ENCODE data around the gene SLC26A8.

Gene SLC26A8, protein sequence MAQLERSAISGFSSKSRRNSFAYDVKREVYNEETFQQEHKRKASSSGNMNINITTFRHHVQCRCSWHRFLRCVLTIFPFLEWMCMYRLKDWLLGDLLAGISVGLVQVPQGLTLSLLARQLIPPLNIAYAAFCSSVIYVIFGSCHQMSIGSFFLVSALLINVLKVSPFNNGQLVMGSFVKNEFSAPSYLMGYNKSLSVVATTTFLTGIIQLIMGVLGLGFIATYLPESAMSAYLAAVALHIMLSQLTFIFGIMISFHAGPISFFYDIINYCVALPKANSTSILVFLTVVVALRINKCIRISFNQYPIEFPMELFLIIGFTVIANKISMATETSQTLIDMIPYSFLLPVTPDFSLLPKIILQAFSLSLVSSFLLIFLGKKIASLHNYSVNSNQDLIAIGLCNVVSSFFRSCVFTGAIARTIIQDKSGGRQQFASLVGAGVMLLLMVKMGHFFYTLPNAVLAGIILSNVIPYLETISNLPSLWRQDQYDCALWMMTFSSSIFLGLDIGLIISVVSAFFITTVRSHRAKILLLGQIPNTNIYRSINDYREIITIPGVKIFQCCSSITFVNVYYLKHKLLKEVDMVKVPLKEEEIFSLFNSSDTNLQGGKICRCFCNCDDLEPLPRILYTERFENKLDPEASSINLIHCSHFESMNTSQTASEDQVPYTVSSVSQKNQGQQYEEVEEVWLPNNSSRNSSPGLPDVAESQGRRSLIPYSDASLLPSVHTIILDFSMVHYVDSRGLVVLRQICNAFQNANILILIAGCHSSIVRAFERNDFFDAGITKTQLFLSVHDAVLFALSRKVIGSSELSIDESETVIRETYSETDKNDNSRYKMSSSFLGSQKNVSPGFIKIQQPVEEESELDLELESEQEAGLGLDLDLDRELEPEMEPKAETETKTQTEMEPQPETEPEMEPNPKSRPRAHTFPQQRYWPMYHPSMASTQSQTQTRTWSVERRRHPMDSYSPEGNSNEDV

GRCh38 chr6:36023996-36024795, at the start of gene SLC26A8:
Gene SLC26A8 (minus strand): TSS chr6:36024641. CDS start chr6:36019707, 4,934 bp downstream.
- H3K9ac ChIP-seq (ENCODE audit: low read length in 2 of 2), result no peak within 1 kb of the TSS
- no peaks in the 10 kb centered on the region for H3K4me1 ChIP-seq (ENCODE audit: control insufficient read depth, insufficient read depth, low read length)
- no peak within 1 kb of the TSS for H3K27ac ChIP-seq (ENCODE audit: low read length)
- no peak within 1 kb of the TSS for H3K4me3 ChIP-seq (ENCODE audit: low read length in 2 of 2)
- no peaks in the 10 kb centered on the region for H3K36me3 ChIP-seq (ENCODE audit: control insufficient read depth in 2 of 2, insufficient read depth in 2 of 2, low read length in 2 of 2)
- peaks cover 7 to 12% of the 10 kb centered on the region in 2 donors for H3K27me3 ChIP-seq (ENCODE audit: control insufficient read depth in 1 of 2, insufficient read depth in 2 of 2, low read length in 2 of 2)
- H3K9me3 ChIP-seq (ENCODE audit: control insufficient read depth in 2 of 2, low read length in 2 of 2), result no peaks in the 10 kb centered on the region

DNA sequence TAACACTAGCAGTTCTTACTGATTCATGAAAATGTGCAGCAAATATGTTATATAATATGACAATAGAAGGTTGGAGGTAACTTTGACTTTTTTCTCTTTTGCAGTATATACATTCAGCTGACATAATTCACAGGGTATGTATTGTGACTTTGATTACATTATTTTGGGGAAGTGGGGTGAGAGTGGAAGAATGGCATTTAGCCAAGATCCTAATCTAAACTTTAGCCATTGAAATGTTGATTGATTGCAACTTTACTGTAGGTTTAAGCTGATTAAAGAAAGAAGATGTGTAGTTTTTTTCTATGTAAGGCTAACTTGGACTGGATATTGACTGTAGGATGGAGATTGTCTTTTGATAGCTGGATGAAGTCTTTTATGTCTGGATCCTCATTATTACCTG, 49.1 kb upstream of the SLC26A8 start:
- no peak overlapping the region for H3K9ac ChIP-seq (ENCODE audit: low read length in 2 of 2)
- H3K4me1 ChIP-seq (ENCODE audit: control insufficient read depth, insufficient read depth, low read length), result peaks cover 5% of the 10 kb centered on the region
- H3K27ac ChIP-seq (ENCODE audit: low read length), result no peak overlapping the region
- H3K9me3 ChIP-seq (ENCODE audit: control insufficient read depth in 2 of 2, low read length in 2 of 2), result no peaks in the 10 kb centered on the region
- no peaks in the 10 kb centered on the region for H3K36me3 ChIP-seq (ENCODE audit: control insufficient read depth in 2 of 2, insufficient read depth in 2 of 2, low read length in 2 of 2)
- H3K4me3 ChIP-seq (ENCODE audit: low read length in 2 of 2), result no peak overlapping the region
- H3K27me3 ChIP-seq (ENCODE audit: control insufficient read depth in 1 of 2, insufficient read depth in 2 of 2, low read length in 2 of 2), result no peaks in the 10 kb centered on the region

DNA sequence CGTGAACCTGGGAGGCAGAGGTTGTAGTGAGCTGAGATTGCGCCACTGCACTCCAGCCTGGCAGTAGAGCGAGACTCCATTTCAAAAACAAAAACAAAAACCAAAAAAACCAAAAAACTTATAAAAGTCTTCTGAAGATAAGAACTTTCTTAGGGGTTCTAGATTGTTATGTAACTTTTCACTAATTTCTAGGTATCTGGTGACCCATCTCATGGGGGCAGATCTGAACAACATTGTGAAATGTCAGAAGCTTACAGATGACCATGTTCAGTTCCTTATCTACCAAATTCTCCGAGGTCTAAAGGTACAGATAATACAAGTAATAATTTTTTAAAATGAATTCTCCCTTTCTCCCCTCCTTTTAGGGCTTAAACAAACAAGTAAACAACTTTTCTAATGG, 48.2 kb upstream of the SLC26A8 start:
- H3K9ac ChIP-seq (ENCODE audit: low read length in 2 of 2), result no peak overlapping the region
- no peak overlapping the region for H3K27ac ChIP-seq (ENCODE audit: low read length)
- no peaks in the 10 kb centered on the region for H3K9me3 ChIP-seq (ENCODE audit: control insufficient read depth in 2 of 2, low read length in 2 of 2)
- H3K36me3 ChIP-seq (ENCODE audit: control insufficient read depth in 2 of 2, insufficient read depth in 2 of 2, low read length in 2 of 2), result no peaks in the 10 kb centered on the region
- H3K4me3 ChIP-seq (ENCODE audit: low read length in 2 of 2), result no peak overlapping the region
- H3K27me3 ChIP-seq (ENCODE audit: control insufficient read depth in 1 of 2, insufficient read depth in 2 of 2, low read length in 2 of 2), result no peaks in the 10 kb centered on the region
- H3K4me1 ChIP-seq (ENCODE audit: control insufficient read depth, insufficient read depth, low read length), result peaks cover 2% of the 10 kb centered on the region

DNA sequence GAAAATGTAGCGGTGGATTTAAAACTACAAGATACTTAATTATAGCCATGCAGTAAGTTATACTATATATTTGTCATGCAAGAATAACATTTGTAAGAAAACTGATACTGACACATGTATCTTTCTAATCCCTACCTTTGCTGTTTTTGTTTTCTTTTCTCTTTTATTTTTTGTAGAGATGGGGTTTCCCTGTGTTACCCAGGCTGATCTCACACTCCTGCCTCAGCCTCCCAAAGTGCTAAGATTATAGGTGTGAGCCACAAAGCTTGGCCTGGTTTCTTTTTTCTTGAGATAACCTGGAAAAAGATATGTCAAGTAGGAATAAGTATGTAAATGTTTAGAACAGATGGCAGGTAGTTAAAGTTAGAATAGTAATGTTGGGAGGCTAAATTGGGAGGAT, 47.3 kb upstream of the SLC26A8 start:
- Histone ChIP-seq H3K9me3 (ENCODE audit: control insufficient read depth in 2 of 2, low read length in 2 of 2) (no peaks in the 10 kb centered on the region), H3K4me3 (ENCODE audit: low read length in 2 of 2) (no peak overlapping the region), H3K27me3 (ENCODE audit: control insufficient read depth in 1 of 2, insufficient read depth in 2 of 2, low read length in 2 of 2) (no peaks in the 10 kb centered on the region), H3K4me1 (ENCODE audit: control insufficient read depth, insufficient read depth, low read length) (peaks cover 8% of the 10 kb centered on the region), H3K9ac (ENCODE audit: low read length in 2 of 2) (no peak overlapping the region), H3K36me3 (ENCODE audit: control insufficient read depth in 2 of 2, insufficient read depth in 2 of 2, low read length in 2 of 2) (no peaks in the 10 kb centered on the region), H3K27ac (ENCODE audit: low read length) (no peak overlapping the region)

DNA sequence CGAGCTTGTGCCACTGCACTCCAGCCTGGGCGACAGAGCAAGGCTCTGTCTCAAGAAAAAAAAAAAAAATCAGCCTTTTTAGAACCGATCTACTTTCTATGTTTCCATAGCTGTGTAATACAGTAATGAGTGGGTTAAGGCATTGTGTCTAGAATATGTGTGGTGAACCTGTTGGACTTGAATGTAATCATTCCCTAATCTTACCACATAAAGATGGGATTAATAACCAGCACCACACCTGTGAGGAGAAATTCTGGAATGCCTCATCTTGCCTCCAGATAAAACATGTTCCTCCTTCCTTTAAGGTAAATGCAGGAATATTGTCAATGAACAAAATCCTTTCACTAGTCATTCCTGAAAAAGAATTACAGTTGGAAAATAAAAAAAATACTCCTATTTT, 46.8 kb upstream of the SLC26A8 start:
- Histone ChIP-seq H3K9ac (ENCODE audit: low read length in 2 of 2) (no peak overlapping the region), H3K36me3 (ENCODE audit: control insufficient read depth in 2 of 2, insufficient read depth in 2 of 2, low read length in 2 of 2) (no peaks in the 10 kb centered on the region), H3K4me1 (ENCODE audit: control insufficient read depth, insufficient read depth, low read length) (peaks cover 7% of the 10 kb centered on the region), H3K27me3 (ENCODE audit: control insufficient read depth in 1 of 2, insufficient read depth in 2 of 2, low read length in 2 of 2) (no peaks in the 10 kb centered on the region), H3K9me3 (ENCODE audit: control insufficient read depth in 2 of 2, low read length in 2 of 2) (no peaks in the 10 kb centered on the region), H3K4me3 (ENCODE audit: low read length in 2 of 2) (no peak overlapping the region), H3K27ac (ENCODE audit: low read length) (no peak overlapping the region)

- Histone ChIP-seq H3K9me3 (ENCODE audit: control insufficient read depth in 2 of 2, low read length in 2 of 2) (no peaks in the 10 kb centered on the region), H3K27me3 (ENCODE audit: control insufficient read depth in 1 of 2, insufficient read depth in 2 of 2, low read length in 2 of 2) (no peaks in the 10 kb centered on the region), H3K9ac (ENCODE audit: low read length in 2 of 2) (no peak overlapping the region), H3K27ac (ENCODE audit: low read length) (no peak overlapping the region), H3K36me3 (ENCODE audit: control insufficient read depth in 2 of 2, insufficient read depth in 2 of 2, low read length in 2 of 2) (no peaks in the 10 kb centered on the region), H3K4me3 (ENCODE audit: low read length in 2 of 2) (no peak overlapping the region), H3K4me1 (ENCODE audit: control insufficient read depth, insufficient read depth, low read length) (peaks cover 9% of the 10 kb centered on the region)
Measured at GRCh38 chr6:36070252-36070651, 45.8 kb upstream of the SLC26A8 start.

DNA sequence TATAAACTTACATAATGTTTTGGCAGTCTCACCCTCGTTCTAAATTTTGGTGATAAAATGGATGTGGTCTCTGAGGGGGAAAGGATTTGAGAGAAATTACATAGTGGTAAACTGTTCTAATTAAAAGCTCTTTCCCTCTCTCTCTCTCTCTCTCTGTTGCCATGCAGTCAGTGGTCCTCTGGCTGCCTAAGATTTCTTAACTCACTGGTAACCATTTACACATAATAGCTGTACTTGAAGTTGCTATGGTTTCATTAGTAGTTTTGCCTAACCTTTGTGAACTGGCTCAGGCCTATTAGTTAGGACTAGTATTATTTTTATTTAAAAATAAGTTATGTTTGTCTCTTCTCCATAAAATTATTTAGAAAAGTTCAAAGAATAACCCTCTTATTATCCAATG, 45.1 kb upstream of the SLC26A8 start:
- Histone ChIP-seq H3K27me3 (ENCODE audit: control insufficient read depth in 1 of 2, insufficient read depth in 2 of 2, low read length in 2 of 2) (no peaks in the 10 kb centered on the region), H3K4me3 (ENCODE audit: low read length in 2 of 2) (no peak overlapping the region), H3K27ac (ENCODE audit: low read length) (no peak overlapping the region), H3K36me3 (ENCODE audit: control insufficient read depth in 2 of 2, insufficient read depth in 2 of 2, low read length in 2 of 2) (no peaks in the 10 kb centered on the region), H3K9ac (ENCODE audit: low read length in 2 of 2) (no peak overlapping the region), H3K4me1 (ENCODE audit: control insufficient read depth, insufficient read depth, low read length) (peaks cover 10% of the 10 kb centered on the region), H3K9me3 (ENCODE audit: control insufficient read depth in 2 of 2, low read length in 2 of 2) (no peaks in the 10 kb centered on the region)

- Histone ChIP-seq H3K9me3 (ENCODE audit: control insufficient read depth in 2 of 2, low read length in 2 of 2) (no peaks in the 10 kb centered on the region), H3K27me3 (ENCODE audit: control insufficient read depth in 1 of 2, insufficient read depth in 2 of 2, low read length in 2 of 2) (no peaks in the 10 kb centered on the region), H3K4me1 (ENCODE audit: control insufficient read depth, insufficient read depth, low read length) (peaks cover 10% of the 10 kb centered on the region), H3K4me3 (ENCODE audit: low read length in 2 of 2) (no peak overlapping the region), H3K36me3 (ENCODE audit: control insufficient read depth in 2 of 2, insufficient read depth in 2 of 2, low read length in 2 of 2) (no peaks in the 10 kb centered on the region), H3K9ac (ENCODE audit: low read length in 2 of 2) (no peak overlapping the region), H3K27ac (ENCODE audit: low read length) (peak overlapping the region; percentile 3)
Measured at GRCh38 chr6:36068586-36068985, 44.1 kb upstream of the SLC26A8 start.

DNA sequence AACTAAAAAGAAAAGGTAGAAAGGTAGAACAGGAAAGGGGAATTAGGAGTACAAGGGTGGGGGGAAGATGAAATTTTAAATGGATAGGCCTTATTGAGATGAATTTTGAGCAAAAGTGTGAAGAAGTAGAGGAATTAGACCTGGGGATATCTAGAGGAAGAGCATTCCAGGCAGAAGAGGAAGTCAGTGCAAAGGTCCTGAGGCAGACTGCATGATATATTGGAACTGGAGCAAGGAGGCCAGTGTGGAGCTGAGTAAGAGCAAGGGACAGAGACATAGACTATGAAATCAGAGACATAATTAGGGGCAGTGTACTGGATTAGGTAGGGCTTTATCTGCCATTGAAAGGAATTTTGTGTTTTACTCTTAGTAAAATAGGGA, 43.6 kb upstream of the SLC26A8 start:
- H3K27ac ChIP-seq (ENCODE audit: low read length), result peak overlapping the region; percentile 3
- H3K36me3 ChIP-seq (ENCODE audit: control insufficient read depth in 2 of 2, insufficient read depth in 2 of 2, low read length in 2 of 2), result no peaks in the 10 kb centered on the region
- peaks cover 10% of the 10 kb centered on the region for H3K4me1 ChIP-seq (ENCODE audit: control insufficient read depth, insufficient read depth, low read length)

GRCh38 chr6:36067374-36068011, 43.1 kb upstream of the SLC26A8 start:
- H3K9ac ChIP-seq (ENCODE audit: low read length in 2 of 2), result no peak overlapping the region
- H3K4me1 ChIP-seq (ENCODE audit: control insufficient read depth, insufficient read depth, low read length), result peaks cover 10% of the 10 kb centered on the region
- H3K27me3 ChIP-seq (ENCODE audit: control insufficient read depth in 1 of 2, insufficient read depth in 2 of 2, low read length in 2 of 2), result no peaks in the 10 kb centered on the region
- H3K27ac ChIP-seq (ENCODE audit: low read length), result peak overlapping the region; percentile 3
- H3K4me3 ChIP-seq (ENCODE audit: low read length in 2 of 2), result no peak overlapping the region
- H3K9me3 ChIP-seq (ENCODE audit: control insufficient read depth in 2 of 2, low read length in 2 of 2), result no peaks in the 10 kb centered on the region
- H3K36me3 ChIP-seq (ENCODE audit: control insufficient read depth in 2 of 2, insufficient read depth in 2 of 2, low read length in 2 of 2), result no peaks in the 10 kb centered on the region

More for the DNA sequence above, 43.6 kb upstream of the SLC26A8 start:
- Histone ChIP-seq H3K9ac (ENCODE audit: low read length in 2 of 2) (no peak overlapping the region), H3K4me3 (ENCODE audit: low read length in 2 of 2) (no peak overlapping the region), H3K9me3 (ENCODE audit: control insufficient read depth in 2 of 2, low read length in 2 of 2) (no peaks in the 10 kb centered on the region), H3K27me3 (ENCODE audit: control insufficient read depth in 1 of 2, insufficient read depth in 2 of 2, low read length in 2 of 2) (no peaks in the 10 kb centered on the region)

Measured in stomach smooth muscle (tissue), 2 donors.